ENCODE results near the gene TPSB2.

Gene TPSB2

GRCh38 chr16:1220098-1220728 is 9.8 kb downstream of the TPSB2 start:
- H3K36me3 ChIP-seq (ENCODE audit: control insufficient read depth in 2 of 2, insufficient read depth in 1 of 2, low read length in 2 of 2) = peaks cover 0 to 14% of the 10 kb centered on the region in 2 experiments; a peak in 1 of 3 replicates
- POLR2A ChIA-PET = no interaction called here
- H3K4me3 ChIP-seq (ENCODE audit: low read depth, low read length) = no peak overlapping the region
- no peaks in the 10 kb centered on the region for H3K9me3 ChIP-seq (ENCODE audit: control insufficient read depth, insufficient read depth, low read depth, low read length)
- CTCF ChIA-PET = no interaction called here
- H3K4me1 ChIP-seq (ENCODE audit: control insufficient read depth, insufficient read depth, low read length) = no peaks in the 10 kb centered on the region
- no peak for TF ChIP-seq HOXA7 (CRISPR knock-in tag; IDR thresholded peaks at IDR 0.05; ENCODE audit: borderline replicate concordance)
- TF ChIP-seq ZNF18 (tag by site-specific recombination; IDR thresholded peaks at IDR 0.05) = no peak
- 0 out of 2 replicates have a peak, but pooled peaks have one; percentile 10 for TF ChIP-seq GLIS2 (tag by site-specific recombination; IDR thresholded peaks at IDR 0.05)
- H3K27ac ChIP-seq (ENCODE audit: extremely low read depth, low read depth, low read length) = no peak overlapping the region

DNA sequence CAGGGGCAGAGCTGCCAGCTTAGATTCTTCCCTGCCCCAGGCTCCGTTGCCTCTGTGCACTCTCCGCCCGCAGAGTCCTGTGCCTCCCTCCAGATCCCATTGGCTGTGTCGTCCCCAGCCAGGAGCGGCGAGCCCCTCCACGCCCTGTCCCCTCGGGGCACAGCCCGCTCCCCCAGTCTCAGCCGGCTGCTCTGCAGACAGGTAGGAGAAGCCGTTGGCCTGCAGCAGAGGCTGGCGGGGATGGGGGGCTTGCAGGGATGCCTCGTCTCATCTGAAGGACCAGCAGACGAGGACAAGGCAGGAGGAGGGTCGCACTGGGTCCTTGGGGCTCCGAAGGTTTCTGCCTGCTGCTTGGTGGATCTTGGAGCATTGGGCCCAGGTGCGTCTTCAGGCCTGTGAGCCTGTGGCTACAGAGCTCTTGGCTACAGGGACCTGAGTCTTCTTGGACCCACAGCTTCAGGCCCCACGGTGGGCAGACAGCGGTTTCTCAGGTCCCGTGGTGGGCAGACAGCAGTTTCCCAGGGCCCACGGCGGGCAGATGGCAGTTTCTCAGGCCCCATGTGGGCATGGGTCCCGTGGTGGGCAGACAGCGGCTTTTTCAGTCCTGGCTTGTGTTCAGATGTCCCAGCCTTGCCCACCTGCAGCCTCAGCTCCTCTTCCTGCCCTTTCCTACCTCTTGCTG is 10.9 kb downstream of the TPSB2 start:
- TF ChIP-seq ZNF335 (tag by site-specific recombination; conservative IDR thresholded peaks at IDR 0.05) = 0 out of 2 replicates have a peak, but pooled peaks have one; percentile 15
- no peak for TF ChIP-seq ZSCAN18 (tag by site-specific recombination; IDR thresholded peaks at IDR 0.05)
- TF ChIP-seq PRDM4 (tag by site-specific recombination; IDR thresholded peaks at IDR 0.05) = peak; percentile 100
- TF ChIP-seq ZNF629 (tag by site-specific recombination; IDR thresholded peaks at IDR 0.05) = no peak
- TF ChIP-seq WT1 (tag by site-specific recombination; IDR thresholded peaks at IDR 0.05) = no peak
- TF ChIP-seq ZNF510 (tag by site-specific recombination; IDR thresholded peaks at IDR 0.05; ENCODE audit: insufficient replicate concordance) = no peak
- TF ChIP-seq TRIM28 (IDR thresholded peaks at IDR 0.05; ENCODE audit: borderline replicate concordance, low read length) = no peak
- POLR2A ChIA-PET = no interaction called here
- Histone ChIP-seq H3K36me3 (ENCODE audit: control insufficient read depth in 2 of 2, insufficient read depth in 1 of 2, low read length in 2 of 2) (peaks cover 0 to 14% of the 10 kb centered on the region in 2 experiments; a peak in 1 of 3 replicates), H3K9me3 (ENCODE audit: control insufficient read depth, insufficient read depth, low read depth, low read length) (no peaks in the 10 kb centered on the region), H3K27ac (ENCODE audit: extremely low read depth, low read depth, low read length) (no peak overlapping the region), H3K4me3 (ENCODE audit: low read depth, low read length) (no peak overlapping the region), H3K4me1 (ENCODE audit: control insufficient read depth, insufficient read depth, low read length) (no peaks in the 10 kb centered on the region)
- CTCF ChIA-PET = no interaction called here

- Histone ChIP-seq H3K4me1 (ENCODE audit: control insufficient read depth, insufficient read depth, low read length) (no peaks in the 10 kb centered on the region), H3K9me3 (ENCODE audit: control insufficient read depth, insufficient read depth, low read depth, low read length) (no peaks in the 10 kb centered on the region), H3K36me3 (ENCODE audit: control insufficient read depth in 2 of 2, insufficient read depth in 1 of 2, low read length in 2 of 2) (peaks cover 0 to 14% of the 10 kb centered on the region in 2 experiments; a peak in 1 of 3 replicates), H3K4me3 (ENCODE audit: low read depth, low read length) (no peak overlapping the region), H3K27ac (ENCODE audit: extremely low read depth, low read depth, low read length) (no peak overlapping the region)
- TF ChIP-seq SP2 (tag by site-specific recombination; IDR thresholded peaks at IDR 0.05) (peak; percentile 27; the same call in 1 of the 2 replicates), ZNF610 (tag by site-specific recombination; IDR thresholded peaks at IDR 0.05; ENCODE audit: borderline replicate concordance) (no peak), ZBTB7A (tag by site-specific recombination; IDR thresholded peaks at IDR 0.05; ENCODE audit: low read depth) (no peak), ZFHX2 (tag by site-specific recombination; conservative IDR thresholded peaks at IDR 0.05) (peak; percentile 84), EGR2 (tag by site-specific recombination; IDR thresholded peaks at IDR 0.05; ENCODE audit: low read depth) (peak; percentile 92)
- POLR2A ChIA-PET = interaction anchor here (0.7 kb wide), 1 partner anchor 11 kb away, joined by 3 read pairs; no protein-coding TSS in a partner anchor
- CTCF ChIA-PET = no interaction called here
These were observed 11.7 kb downstream of the TPSB2 start for GRCh38 chr16:1218061-1218929.
